H1 (cell line): ENCODE measurements around the gene SLC25A21. TPM values are rescaled to one million over a fixed set of nuclear protein-coding genes. Genes with fewer than 3 reads are reported as not detected.

Experiments used
- CTCF ChIA-PET: fragments of 300-600 bp; sonication (Branson Sonifier 250); formaldehyde crosslinking; loops from one replicate; lab custom pipeline; 2021; ENCODE audit not compliant: partially characterized antibody; lab: Charles Lee
- POLR2A ChIA-PET: fragments of 300-600 bp; sonication (Branson Sonifier 250); formaldehyde crosslinking; loops from one replicate; lab custom pipeline; 2021; ENCODE audit warnings: inconsistent platforms; ENCODE audit not compliant: partially characterized antibody; lab: Charles Lee
- DNase-seq, 2 experiments: peaks; one replicate each; pipeline versions ENCODE4 v3.0.0 to v3.0.0-alpha.2; 2010 to 2022; ENCODE audit warnings: low spot score in 2 of 2, low read depth in 1 of 2, mixed read lengths in 1 of 2
- FAIRE-seq: peaks from 2 replicates; lab custom pipeline; 2011; peaks lifted over from hg19 to GRCh38; lab: Jason Lieb, UNC
- H2AFZ ChIP-seq: 2 replicates; pipeline ENCODE4 v1.8.1; 2012; ENCODE audit warnings: low read length, inconsistent platforms
- H2AK5ac ChIP-seq: 2 replicates; pipeline ENCODE4 v1.6.1; 2013; ENCODE audit warnings: low read depth, low read length
- H2BK120ac ChIP-seq: replicated peaks from 2 replicates; pipeline ENCODE3; 2013; ENCODE audit warnings: low read depth, low read length, inconsistent platforms
- H2BK12ac ChIP-seq: 2 replicates; pipeline ENCODE4 v1.6.1; 2013; ENCODE audit warnings: low read depth, low read length
- H2BK15ac ChIP-seq: 2 replicates; pipeline ENCODE4 v1.6.1; 2013; ENCODE audit warnings: low read length
- H2BK20ac ChIP-seq: 2 replicates; pipeline ENCODE4 v1.6.1; 2013; ENCODE audit warnings: low read length
- H2BK5ac ChIP-seq: 2 replicates; pipeline ENCODE4 v1.6.1; 2013; ENCODE audit warnings: low read depth, low read length
- H3K14ac ChIP-seq: 2 replicates; pipeline ENCODE4 v1.6.1; 2013; ENCODE audit warnings: inconsistent platforms; ENCODE audit not compliant: insufficient read length
- H3K18ac ChIP-seq: 2 replicates; pipeline ENCODE4 v1.6.1; 2013; ENCODE audit warnings: low read length; ENCODE audit errors: extremely low read depth
- H3K23ac ChIP-seq: 2 replicates; pipeline ENCODE4 v1.6.1; 2013; ENCODE audit warnings: inconsistent platforms; ENCODE audit not compliant: insufficient read length
- H3K23me2 ChIP-seq: 2 replicates; pipeline ENCODE4 v1.6.1; 2013; ENCODE audit warnings: low read depth, low read length
- H3K27ac ChIP-seq: 2 replicates; pipeline ENCODE4 v1.6.1; 2011; ENCODE audit warnings: low read depth, low read length, inconsistent platforms
- H3K27me3 ChIP-seq, 4 experiments: replicated peaks in 1 of 4; 1 replicate in 1 of 4; 2 replicates in 3 of 4; pipeline versions ENCODE4 v1.6.1 to v1.8.1; 2011 to 2013; ENCODE audit warnings: low read length in 3 of 4, mild to moderate bottlenecking in 3 of 4, inconsistent platforms in 2 of 4, mixed read lengths in 2 of 4, moderate library complexity in 1 of 4; ENCODE audit not compliant: control insufficient read depth in 3 of 4, insufficient read depth in 3 of 4; ENCODE audit errors: extremely low read depth in 1 of 4
- H3K36me3 ChIP-seq, 4 experiments: 2 replicates each; pipeline versions ENCODE4 v1.6.1 to v1.8.1; 2011 to 2013; ENCODE audit warnings: mild to moderate bottlenecking in 4 of 4, low read length in 3 of 4, moderate library complexity in 2 of 4, control low read depth in 1 of 4, inconsistent platforms in 1 of 4; ENCODE audit not compliant: insufficient read depth in 4 of 4, control insufficient read depth in 2 of 4
- H3K4ac ChIP-seq: replicated peaks from 2 replicates; pipeline ENCODE3; 2013; ENCODE audit warnings: low read length, low read depth, mixed read lengths, inconsistent platforms; ENCODE audit not compliant: insufficient read length
- H3K4me1 ChIP-seq, 4 experiments: replicated peaks in 1 of 4; 1 replicate in 1 of 4; 2 replicates in 3 of 4; pipeline versions ENCODE4 v1.6.1 to v1.8.1; 2011 to 2013; ENCODE audit warnings: low read length in 3 of 4, inconsistent platforms in 2 of 4, mixed read lengths in 1 of 4; ENCODE audit not compliant: insufficient read depth in 4 of 4, control insufficient read depth in 3 of 4
- H3K4me2 ChIP-seq, 2 experiments: 2 replicates each; pipeline versions ENCODE4 v1.6.1 to v1.8.1; 2011 to 2013; ENCODE audit warnings: low read depth in 2 of 2, low read length in 2 of 2, control low read depth in 1 of 2, inconsistent platforms in 1 of 2, mild to moderate bottlenecking in 1 of 2; ENCODE audit not compliant: insufficient read depth in 1 of 2
- H3K4me3 ChIP-seq, 4 experiments: fragments of 200-600, 300-600 bp in 1 of 4; sonication (generic), shearing (Covaris generic), sonication (Bioruptor Twin) in 1 of 4; 2 replicates each; pipeline versions ENCODE4 v1.5.1 to v1.8.1; 2011 to 2016; ENCODE audit warnings: low read length in 4 of 4, low read depth in 3 of 4, control low read depth in 2 of 4, inconsistent platforms in 2 of 4, mild to moderate bottlenecking in 2 of 4, mixed read lengths in 1 of 4, moderate library complexity in 1 of 4; ENCODE audit not compliant: insufficient read depth in 2 of 4; ENCODE audit errors: extremely low read depth in 1 of 4
- H3K56ac ChIP-seq: replicated peaks from 2 replicates; pipeline ENCODE3; 2013; ENCODE audit warnings: low read depth, mild to moderate bottlenecking, mixed read lengths, low read length, inconsistent platforms; ENCODE audit not compliant: insufficient read length
- H3K79me1 ChIP-seq: 2 replicates; pipeline ENCODE4 v1.6.1; 2013; ENCODE audit warnings: low read depth, low read length, control low read depth
- H3K79me2 ChIP-seq, 2 experiments: 2 replicates each; pipeline versions ENCODE4 v1.6.1 to v1.8.1; 2012 to 2013; ENCODE audit warnings: low read length in 2 of 2, mild to moderate bottlenecking in 2 of 2, inconsistent platforms in 1 of 2; ENCODE audit not compliant: insufficient read depth in 2 of 2, control insufficient read depth in 1 of 2
- H3K9ac ChIP-seq, 4 experiments: replicated peaks in 1 of 4; 1 replicate in 1 of 4; 2 replicates in 3 of 4; pipeline versions ENCODE4 v1.6.1 to v1.8.1; 2011 to 2013; ENCODE audit warnings: low read depth in 3 of 4, low read length in 3 of 4, control low read depth in 2 of 4, mild to moderate bottlenecking in 2 of 4, moderate library complexity in 2 of 4, inconsistent platforms in 1 of 4; ENCODE audit errors: extremely low read depth in 1 of 4
- H3K9me3 ChIP-seq, 2 experiments: 2 replicates each; pipeline versions ENCODE4 v1.6.1 to v1.8.1; 2012 to 2013; ENCODE audit warnings: mild to moderate bottlenecking in 2 of 2, moderate library complexity in 2 of 2, control low read depth in 1 of 2, inconsistent platforms in 1 of 2, low read depth in 1 of 2, low read length in 1 of 2, mixed read lengths in 1 of 2; ENCODE audit not compliant: insufficient read depth in 2 of 2
- H4K20me1 ChIP-seq, 2 experiments: replicated peaks in 1 of 2; 2 replicates each; pipeline versions ENCODE3 to v1.8.1; 2011 to 2013; ENCODE audit warnings: inconsistent platforms in 2 of 2, low read length in 2 of 2, mild to moderate bottlenecking in 1 of 2; ENCODE audit not compliant: insufficient read depth in 2 of 2, control insufficient read depth in 1 of 2
- H4K5ac ChIP-seq: 2 replicates; pipeline ENCODE4 v1.6.1; 2013; ENCODE audit warnings: low read length, low read depth, mixed read lengths, inconsistent platforms; ENCODE audit not compliant: insufficient read length
- H4K8ac ChIP-seq: 2 replicates; pipeline ENCODE4 v1.8.0; 2013; ENCODE audit warnings: mild to moderate bottlenecking, moderate library complexity, low read length, inconsistent platforms; ENCODE audit not compliant: insufficient read depth; ENCODE audit errors: extremely low read depth
- H4K91ac ChIP-seq: replicated peaks from 2 replicates; pipeline ENCODE3; 2013; ENCODE audit warnings: low read length, mixed read lengths, inconsistent platforms; ENCODE audit not compliant: insufficient read length
- BACH1 ChIP-seq: IDR thresholded peaks from 2 replicates; pipeline ENCODE4 v1.6.1; 2012; ENCODE audit warnings: low read length, improper control_type of control experiment
- GABPA ChIP-seq: IDR thresholded peaks from 2 replicates; pipeline ENCODE4 v1.6.1; 2011; ENCODE audit warnings: mild to moderate bottlenecking, low read length, moderate library complexity, borderline replicate concordance; ENCODE audit not compliant: insufficient read depth
- POU5F1 ChIP-seq: IDR thresholded peaks from 2 replicates; pipeline ENCODE4 v1.6.1; 2011; ENCODE audit warnings: low read depth, mild to moderate bottlenecking, low read length, moderate library complexity
- RFX5 ChIP-seq: IDR thresholded peaks from 2 replicates; pipeline ENCODE4 v1.6.1; 2011; ENCODE audit warnings: low read depth, low read length, improper control_type of control experiment, borderline replicate concordance
- WGBS, 2 experiments: shearing (Covaris generic) in 1 of 2; methylation state at CpG; one replicate each; pipeline versions ENCODE4 v1.1.6 to v1.1.7; 2013 to 2015; ENCODE audit warnings: low lambda C conversion rate in 2 of 2, mixed read lengths in 2 of 2, inconsistent platforms in 1 of 2, low coverage in 1 of 2, missing lambda C conversion rate in 1 of 2; ENCODE audit not compliant: insufficient replicate concordance in 2 of 2, insufficient coverage in 1 of 2, insufficient read length in 1 of 2; ENCODE audit errors: extremely low coverage in 1 of 2, missing lambda C conversion rate in 1 of 2; 5-methylcytosine and 5-hydroxymethylcytosine counted together
- polyA plus RNA-seq, 7 experiments: library from polyadenylated mRNA; depleted of rRNA in 3 of 7; stranded (reverse) in 5 of 7; unstranded in 2 of 7; fragments of >200 nt in 5 of 7; fragments of 200-250 nt in 2 of 7; gene quantifications; 1 replicate in 5 of 7; 2 replicates in 1 of 7; 4 replicates in 1 of 7; pipeline versions ENCODE4 v1.2.1 to v1.2.3, GENCODE V29; 2011 to 2013; ENCODE audit warnings: missing spikeins in 2 of 7, mixed read lengths in 2 of 7
- total RNA-seq: library from RNA; stranded (reverse); fragmentation: NEBNext Ultra II Directional; extraction: Animal tissue kit (Norgen Biotek cat#: 25700); gene quantifications from 2 replicates; pipeline ENCODE4 v1.2.1, GENCODE V29; 2021
- TF ChIP-seq, protein P1 (sequence below): IDR thresholded peaks from 2 replicates; pipeline ENCODE4 v1.6.1; 2011; ENCODE audit warnings: low read length, improper control_type of control experiment

Gene SLC25A21
- total and polyA plus RNA-seq, 2 of the 8 experiments (the other 6 are each of a cell fraction or from before 2014, with no cell fraction given) = 6.9 to 15.7 TPM

- no peak overlapping the region for H3K4me3 ChIP-seq
- ChIA-PET POLR2A (no interaction called here), CTCF (interaction anchor here (0.6 to 12.5 kb wide), 50 partner anchors 8 to 440 kb away, joined by 3 to 90 read pairs (median 4); partner anchors contain the start of gene PAX9)
- TF ChIP-seq GABPA (no peak), BACH1 (no peak), POU5F1 (no peak), RFX5 (no peak)
- TF ChIP-seq, protein P1, sequence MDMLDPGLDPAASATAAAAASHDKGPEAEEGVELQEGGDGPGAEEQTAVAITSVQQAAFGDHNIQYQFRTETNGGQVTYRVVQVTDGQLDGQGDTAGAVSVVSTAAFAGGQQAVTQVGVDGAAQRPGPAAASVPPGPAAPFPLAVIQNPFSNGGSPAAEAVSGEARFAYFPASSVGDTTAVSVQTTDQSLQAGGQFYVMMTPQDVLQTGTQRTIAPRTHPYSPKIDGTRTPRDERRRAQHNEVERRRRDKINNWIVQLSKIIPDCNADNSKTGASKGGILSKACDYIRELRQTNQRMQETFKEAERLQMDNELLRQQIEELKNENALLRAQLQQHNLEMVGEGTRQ = no peak
Measured at GRCh38 chr14:36942522-36943245, 229.7 kb downstream of the SLC25A21 start.

More at GRCh38 chr14:36942522-36943245, 229.7 kb downstream of the SLC25A21 start:
- Histone ChIP-seq H2AK5ac (no peak overlapping the region), H3K27me3 (no peaks in the 10 kb centered on the region), H2BK20ac (no peak overlapping the region), H3K79me2 (no peaks in the 10 kb centered on the region), H2BK15ac (no peak overlapping the region), H3K4me2 (no peak overlapping the region), H3K23ac (no peak overlapping the region), H3K9ac (no peak overlapping the region), H4K8ac (no peak overlapping the region), H2BK120ac (no peak overlapping the region), H3K9me3 (no peaks in the 10 kb centered on the region), H2BK12ac (no peak overlapping the region), H4K91ac (no peak overlapping the region), H2AFZ (no peak overlapping the region), H3K79me1 (no peaks in the 10 kb centered on the region), H3K36me3 (no peaks in the 10 kb centered on the region), H3K27ac (no peak overlapping the region), H3K14ac (no peak overlapping the region), H3K56ac (no peak overlapping the region), H3K4ac (no peak overlapping the region), H3K18ac (no peak overlapping the region), H3K23me2 (no peaks in the 10 kb centered on the region), H4K20me1 (no peaks in the 10 kb centered on the region), H4K5ac (no peak overlapping the region), H2BK5ac (no peak overlapping the region), H3K4me1 (no peaks in the 10 kb centered on the region)
- 90 to 100% methylated on average over 1 to 4 of the region's 4 CpGs for WGBS, 2 experiments
- no peak for DNase-seq
- FAIRE-seq = no peak
